WTC11 (cell line): ENCODE data around the gene NEMP2. TPM values are rescaled to one million over a fixed set of nuclear protein-coding genes. Genes with fewer than 3 reads are reported as not detected.

Source experiments
- ATAC-seq: fragments of 200-7000 bp; cut with Tn5 transposase; 2 replicates; pipeline ENCODE4 v1.10.0; 2021; ENCODE audit warnings: mild to moderate bottlenecking, moderate library complexity
- CTCF ChIA-PET: fragments of 300-600 bp; sonication (Branson Sonifier 250); formaldehyde crosslinking; loops from one replicate; lab custom pipeline; 2021; ENCODE audit warnings: antibody characterized with exemption; lab: Charles Lee
- POLR2A ChIA-PET: fragments of 350-600 bp; sonication (Branson Sonifier 250); formaldehyde crosslinking; loops from one replicate; lab custom pipeline; 2021; ENCODE audit warnings: antibody characterized with exemption; lab: Charles Lee
- DNase-seq: peaks from one replicate; pipeline ENCODE4 v3.0.0; 2021; ENCODE audit warnings: low spot score
- H3K27ac Mint-ChIP-seq: 2 replicates; pipeline ENCODE4 v1.8.0; 2021; ENCODE audit warnings: mixed read lengths
- H3K27me3 Mint-ChIP-seq: 2 replicates; pipeline ENCODE4 v1.8.0; 2021; ENCODE audit warnings: low read depth, mild to moderate bottlenecking, moderate library complexity, mixed read lengths
- H3K36me3 Mint-ChIP-seq: 2 replicates; pipeline ENCODE4 v1.8.0; 2021; ENCODE audit warnings: mixed read lengths
- H3K4me1 Mint-ChIP-seq: 2 replicates; pipeline ENCODE4 v1.8.0; 2022; ENCODE audit warnings: mixed read lengths
- H3K4me3 Mint-ChIP-seq: 2 replicates; pipeline ENCODE4 v1.8.0; 2021; ENCODE audit warnings: mild to moderate bottlenecking, moderate library complexity, mixed read lengths
- H3K9me3 Mint-ChIP-seq: 2 replicates; pipeline ENCODE4 v1.8.0; 2021; ENCODE audit warnings: mixed read lengths
- AFF4 ChIP-seq: sonication (generic); formaldehyde crosslinking; IDR thresholded peaks from 2 replicates; pipeline ENCODE4 v1.8.1; 2023; ENCODE audit warnings: mild to moderate bottlenecking, missing genetic modification reagents, borderline replicate concordance
- ATF3 ChIP-seq: sonication (generic); formaldehyde crosslinking; conservative IDR thresholded peaks from 2 replicates; pipeline ENCODE4 v1.8.1; 2022; ENCODE audit warnings: mild to moderate bottlenecking, missing genetic modification reagents
- CREB1 ChIP-seq: sonication (generic); formaldehyde crosslinking; IDR thresholded peaks from 2 replicates; pipeline ENCODE4 v1.8.0; 2023; ENCODE audit warnings: mild to moderate bottlenecking, missing genetic modification reagents
- E2F5 ChIP-seq: sonication (generic); formaldehyde crosslinking; IDR thresholded peaks from 2 replicates; pipeline ENCODE4 v1.8.1; 2022; ENCODE audit warnings: mild to moderate bottlenecking, moderate library complexity, missing genetic modification reagents
- EMX1 ChIP-seq: fragments of 250-450 bp; sonication (Bioruptor Pico); IDR thresholded peaks from 2 replicates; pipeline ENCODE4 v1.8.0; 2021; ENCODE audit warnings: mild to moderate bottlenecking
- GTF2I ChIP-seq: fragments of 250-450 bp; sonication (Bioruptor Pico); conservative IDR thresholded peaks from 2 replicates; pipeline ENCODE4 v1.4.0; 2021; ENCODE audit warnings: mild to moderate bottlenecking
- IRF2 ChIP-seq: sonication (generic); formaldehyde crosslinking; IDR thresholded peaks from 2 replicates; pipeline ENCODE4 v1.8.0; 2022; ENCODE audit warnings: low read depth, missing genetic modification reagents, borderline replicate concordance
- MAX ChIP-seq: sonication (generic); formaldehyde crosslinking; IDR thresholded peaks from 2 replicates; pipeline ENCODE4 v1.8.0; 2022; ENCODE audit warnings: mild to moderate bottlenecking, missing genetic modification reagents
- NFATC4 ChIP-seq: fragments of 250-450 bp; sonication (Bioruptor Pico); IDR thresholded peaks from 2 replicates; pipeline ENCODE4 v1.9.0; 2021; ENCODE audit warnings: mild to moderate bottlenecking
- NFE2L1 ChIP-seq: sonication (generic); formaldehyde crosslinking; IDR thresholded peaks from 2 replicates; pipeline ENCODE4 v1.8.1; 2023; ENCODE audit warnings: missing genetic modification reagents
- NFYB ChIP-seq: sonication (generic); formaldehyde crosslinking; conservative IDR thresholded peaks from 2 replicates; pipeline ENCODE4 v1.8.0; 2022; ENCODE audit warnings: low read depth, missing genetic modification reagents
- NR2C2 ChIP-seq: sonication (generic); formaldehyde crosslinking; IDR thresholded peaks from 2 replicates; pipeline ENCODE4 v1.8.0; 2022; ENCODE audit warnings: mild to moderate bottlenecking, missing genetic modification reagents
- PRRX2 ChIP-seq: fragments of 250-450 bp; sonication (Bioruptor Pico); IDR thresholded peaks from 2 replicates; pipeline ENCODE4 v1.8.0; 2021; ENCODE audit warnings: mild to moderate bottlenecking
- SMAD4 ChIP-seq: sonication (generic); formaldehyde crosslinking; IDR thresholded peaks from 2 replicates; pipeline ENCODE4 v1.8.0; 2022; ENCODE audit warnings: mild to moderate bottlenecking, missing genetic modification reagents
- STAT6 ChIP-seq: sonication (generic); formaldehyde crosslinking; conservative IDR thresholded peaks from 2 replicates; pipeline ENCODE4 v1.8.1; 2023; ENCODE audit warnings: mild to moderate bottlenecking, low read depth, missing genetic modification reagents, moderate library complexity
- TP53 ChIP-seq: sonication (generic); formaldehyde crosslinking; IDR thresholded peaks from 2 replicates; pipeline ENCODE4 v1.8.1; 2023; ENCODE audit warnings: mild to moderate bottlenecking, missing genetic modification reagents
- ZBTB43 ChIP-seq: sonication (generic); formaldehyde crosslinking; IDR thresholded peaks from 2 replicates; pipeline ENCODE4 v1.8.1; 2023; ENCODE audit warnings: mild to moderate bottlenecking, missing genetic modification reagents
- ZMAT4 ChIP-seq: fragments of 250-450 bp; sonication (Bioruptor Pico); IDR thresholded peaks from 2 replicates; pipeline ENCODE4 v1.9.0; 2021; ENCODE audit warnings: mild to moderate bottlenecking
- ZNF138 ChIP-seq: sonication (generic); formaldehyde crosslinking; conservative IDR thresholded peaks from 2 replicates; pipeline ENCODE4 v1.8.1; 2022; ENCODE audit warnings: mild to moderate bottlenecking, moderate library complexity, missing genetic modification reagents
- ZNF263 ChIP-seq: sonication (generic); formaldehyde crosslinking; IDR thresholded peaks from 2 replicates; pipeline ENCODE4 v1.8.1; 2022; ENCODE audit warnings: low read depth, mild to moderate bottlenecking, moderate library complexity, missing genetic modification reagents
- ZNF423 ChIP-seq: fragments of 250-450 bp; sonication (Bioruptor Pico); IDR thresholded peaks from 2 replicates; pipeline ENCODE4 v2.1.2; 2022; ENCODE audit warnings: mild to moderate bottlenecking, moderate library complexity
- total RNA-seq: library from RNA; stranded (reverse); gene quantifications from 3 replicates; pipeline ENCODE4 v1.2.3, GENCODE V29; 2021

The NEMP2 gene
- total RNA-seq, 1 experiment from 2014 or later, result 7.2 TPM

GRCh38 chr2:190527214-190527613 is 7.3 kb downstream of the NEMP2 start:
- H3K4me1 Mint-ChIP-seq, result peaks cover 27% of the 10 kb centered on the region
- CTCF ChIA-PET, result interaction anchor here (0.6 kb wide), 1 partner anchor 152 kb away, joined by 3 read pairs; no protein-coding TSS in a partner anchor
- no peaks in the 10 kb centered on the region for H3K36me3 Mint-ChIP-seq
- no peaks in the 10 kb centered on the region for H3K27me3 Mint-ChIP-seq
- H3K4me3 Mint-ChIP-seq, result no peak overlapping the region
- ATAC-seq (no peak), DNase-seq (no peak)
- no peaks in the 10 kb centered on the region for H3K9me3 Mint-ChIP-seq
- POLR2A ChIA-PET, result no interaction called here
- TF ChIP-seq NFATC4 (CRISPR knock-in tag), result no peak
- no peak for TF ChIP-seq GTF2I (CRISPR knock-in tag)
- no peak for TF ChIP-seq ATF3
- TF ChIP-seq STAT6 (CRISPR knock-in tag), result no peak
- no peak for TF ChIP-seq TP53 (CRISPR knock-in tag)
- TF ChIP-seq ZNF263, result no peak
- TF ChIP-seq EMX1 (CRISPR knock-in tag), result no peak
- no peak for TF ChIP-seq MAX (CRISPR knock-in tag)
- TF ChIP-seq ZNF138 (CRISPR knock-in tag), result no peak
- TF ChIP-seq ZNF423, result no peak
- H3K27ac Mint-ChIP-seq, result no peak overlapping the region; the same call in 1 of the 2 replicates

- Mint-ChIP-seq H3K4me3 (no peak overlapping the region), H3K36me3 (no peaks in the 10 kb centered on the region), H3K27ac (no peak overlapping the region), H3K9me3 (no peaks in the 10 kb centered on the region), H3K27me3 (no peaks in the 10 kb centered on the region), H3K4me1 (peaks cover 27% of the 10 kb centered on the region)
- POLR2A ChIA-PET, result no interaction called here
- TF ChIP-seq PRRX2 (CRISPR knock-in tag) (no peak), AFF4 (CRISPR knock-in tag) (no peak), NFYB (no peak), IRF2 (CRISPR knock-in tag) (no peak), E2F5 (CRISPR knock-in tag) (no peak), ZMAT4 (no peak), STAT6 (CRISPR knock-in tag) (no peak), NR2C2 (no peak), SMAD4 (no peak), CREB1 (CRISPR knock-in tag) (no peak), ZBTB43 (CRISPR knock-in tag) (no peak), NFE2L1 (no peak), GTF2I (CRISPR knock-in tag) (no peak)
- CTCF ChIA-PET, result interaction anchor here (0.5 kb wide), 1 partner anchor 604 kb away, joined by 4 read pairs; no protein-coding TSS in a partner anchor
- DNase-seq (no peak), ATAC-seq (no peak; the same call in 1 of the 2 replicates)
Measured at GRCh38 chr2:190526105-190526750, 8.3 kb downstream of the NEMP2 start.
